Mesenchymal stem cell (in vitro differentiated cells and primary cell): ENCODE data around the gene CADM1.

Experiments
- DNase-seq: peaks from one replicate; pipeline ENCODE4 v3.0.0-alpha.2; 2013
- H2AFZ ChIP-seq: one replicate; pipeline ENCODE4 v1.6.1; 2013; ENCODE audit warnings: low read depth, mild to moderate bottlenecking, control low read depth, inconsistent platforms, low read length, moderate library complexity
- H2AK5ac ChIP-seq: 2 replicates; pipeline ENCODE4 v1.6.1; 2013; ENCODE audit warnings: low read length, moderate library complexity, mild to moderate bottlenecking, inconsistent platforms; ENCODE audit not compliant: severe bottlenecking
- H2BK120ac ChIP-seq: one replicate; pipeline ENCODE4 v1.6.1; 2013; ENCODE audit warnings: low read depth, mild to moderate bottlenecking, inconsistent platforms, low read length, moderate library complexity
- H2BK12ac ChIP-seq, 2 experiments: one replicate each; pipeline ENCODE4 v1.6.1; 2013; ENCODE audit warnings: inconsistent platforms in 2 of 2, low read length in 2 of 2, mild to moderate bottlenecking in 2 of 2, moderate library complexity in 2 of 2, control low read depth in 1 of 2
- H2BK15ac ChIP-seq: one replicate; pipeline ENCODE4 v1.6.1; 2013; ENCODE audit warnings: mild to moderate bottlenecking, low read depth, inconsistent platforms; ENCODE audit not compliant: poor library complexity, severe bottlenecking
- H2BK5ac ChIP-seq: 2 replicates; pipeline ENCODE4 v1.6.1; 2013; ENCODE audit warnings: low read depth, mild to moderate bottlenecking, low read length, control low read depth, inconsistent platforms; ENCODE audit not compliant: poor library complexity, severe bottlenecking
- H3K14ac ChIP-seq, 2 experiments: one replicate each; pipeline ENCODE4 v1.6.1; 2013; ENCODE audit warnings: inconsistent platforms in 2 of 2, low read length in 2 of 2, control low read depth in 1 of 2, mild to moderate bottlenecking in 1 of 2, moderate library complexity in 1 of 2
- H3K18ac ChIP-seq, 2 experiments: one replicate each; pipeline ENCODE4 v1.6.1; 2013; ENCODE audit warnings: inconsistent platforms in 2 of 2, low read length in 2 of 2, control low read depth in 1 of 2, low read depth in 1 of 2, mild to moderate bottlenecking in 1 of 2
- H3K23ac ChIP-seq, 2 experiments: one replicate each; pipeline ENCODE4 v1.6.1; 2013; ENCODE audit warnings: inconsistent platforms in 2 of 2, low read length in 2 of 2, mild to moderate bottlenecking in 2 of 2, moderate library complexity in 2 of 2, control low read depth in 1 of 2
- H3K27ac ChIP-seq: 2 replicates; pipeline ENCODE4 v1.5.1; 2013; ENCODE audit warnings: mild to moderate bottlenecking, moderate library complexity, low read length, control low read depth, inconsistent platforms; ENCODE audit not compliant: poor library complexity, severe bottlenecking
- H3K27me3 ChIP-seq, 2 experiments: 2 replicates each; pipeline versions ENCODE4 v1.6.1 to v1.7.0; 2013; ENCODE audit warnings: low read length in 2 of 2, mild to moderate bottlenecking in 2 of 2, moderate library complexity in 2 of 2, control low read depth in 1 of 2, inconsistent platforms in 1 of 2; ENCODE audit not compliant: control insufficient read depth in 1 of 2, insufficient read depth in 1 of 2
- H3K36me3 ChIP-seq, 2 experiments: 2 replicates each; pipeline versions ENCODE4 v1.6.1 to v1.7.0; 2013; ENCODE audit warnings: low read length in 2 of 2, control low read depth in 1 of 2, inconsistent platforms in 1 of 2, low read depth in 1 of 2, mild to moderate bottlenecking in 1 of 2; ENCODE audit not compliant: insufficient read depth in 2 of 2, control insufficient read depth in 1 of 2
- H3K4ac ChIP-seq, 2 experiments: one replicate each; pipeline ENCODE4 v1.6.1; 2013; ENCODE audit warnings: inconsistent platforms in 2 of 2, low read length in 2 of 2, mild to moderate bottlenecking in 2 of 2, moderate library complexity in 2 of 2, control low read depth in 1 of 2, low read depth in 1 of 2
- H3K4me1 ChIP-seq: 2 replicates; pipeline ENCODE4 v1.6.1; 2013; ENCODE audit warnings: low read depth, low read length, control low read depth; ENCODE audit not compliant: control insufficient read depth, insufficient read depth
- H3K4me2 ChIP-seq: 2 replicates; pipeline ENCODE4 v1.6.1; 2013; ENCODE audit warnings: low read length, mild to moderate bottlenecking, inconsistent platforms; ENCODE audit not compliant: poor library complexity, severe bottlenecking
- H3K4me3 ChIP-seq, 2 experiments: 2 replicates each; pipeline versions ENCODE4 v1.5.1 to v1.7.0; 2013; ENCODE audit warnings: low read length in 2 of 2, mild to moderate bottlenecking in 2 of 2, control low read depth in 1 of 2, low read depth in 1 of 2; ENCODE audit not compliant: insufficient read depth in 1 of 2
- H3K79me1 ChIP-seq: replicated peaks from 2 replicates; pipeline ENCODE4 v1.6.1; 2013; ENCODE audit warnings: mild to moderate bottlenecking, control low read depth, low read length, inconsistent platforms; ENCODE audit not compliant: poor library complexity, severe bottlenecking
- H3K9ac ChIP-seq: 2 replicates; pipeline ENCODE4 v1.7.0; 2013; ENCODE audit warnings: mild to moderate bottlenecking, low read length, moderate library complexity
- H3K9me3 ChIP-seq: 2 replicates; pipeline ENCODE4 v1.7.0; 2013; ENCODE audit warnings: mild to moderate bottlenecking, low read length; ENCODE audit not compliant: control insufficient read depth
- H4K8ac ChIP-seq: one replicate; pipeline ENCODE4 v1.6.1; 2013; ENCODE audit warnings: inconsistent platforms, mild to moderate bottlenecking, low read length, moderate library complexity
- H4K91ac ChIP-seq: one replicate; pipeline ENCODE4 v1.6.1; 2013; ENCODE audit warnings: mild to moderate bottlenecking, low read length, inconsistent platforms
- WGBS: methylation state at CpG from one replicate; pipeline ENCODE4 v1.1.7; 2013; ENCODE audit warnings: mixed read lengths; 5-methylcytosine and 5-hydroxymethylcytosine counted together

Gene CADM1

DNA sequence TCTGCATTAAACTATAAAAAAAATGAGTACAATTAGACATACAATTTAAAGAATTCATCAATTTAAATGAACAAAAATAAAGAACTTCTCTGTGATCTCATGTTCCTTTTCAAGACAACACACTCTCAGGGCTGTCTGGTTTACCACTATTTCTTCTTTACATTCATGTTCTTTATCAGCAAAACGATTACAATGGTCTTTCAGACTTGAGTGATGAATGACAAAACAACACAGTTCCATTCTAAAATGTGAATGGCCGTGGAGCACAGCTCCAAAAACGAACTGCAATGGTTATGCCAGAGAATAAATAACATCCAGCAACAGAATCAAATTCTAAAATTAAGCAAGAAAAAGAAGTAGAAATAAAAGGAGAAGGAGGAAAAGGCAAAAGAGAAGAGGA is 113.1 kb downstream of the CADM1 start:
- H3K27me3 ChIP-seq: peaks cover 0 to 3% of the 10 kb centered on the region in 2 experiments
- H3K4me2 ChIP-seq: no peak overlapping the region
- H3K4me3 ChIP-seq: no peak overlapping the region
- no peak overlapping the region for H2BK15ac ChIP-seq
- H3K79me1 ChIP-seq: peaks cover 14% of the 10 kb centered on the region
- H2AK5ac ChIP-seq: no peak overlapping the region
- no peaks in the 10 kb centered on the region for H3K9me3 ChIP-seq
- H2AFZ ChIP-seq: no peak overlapping the region
- H3K4ac ChIP-seq: no peak overlapping the region
- no peaks in the 10 kb centered on the region for H3K4me1 ChIP-seq
- no peaks in the 10 kb centered on the region for H3K36me3 ChIP-seq
- no peak overlapping the region for H3K27ac ChIP-seq
- no peak for DNase-seq
- 44% methylated on average over 3 of the region's 3 CpGs for WGBS
- no peak overlapping the region for H2BK12ac ChIP-seq
- no peak overlapping the region for H3K23ac ChIP-seq
- H4K8ac ChIP-seq: no peak overlapping the region
- H3K14ac ChIP-seq: no peak overlapping the region
- H2BK120ac ChIP-seq: no peak overlapping the region
- no peak overlapping the region for H3K9ac ChIP-seq
- no peak overlapping the region for H2BK5ac ChIP-seq
- no peak overlapping the region for H3K18ac ChIP-seq
- H4K91ac ChIP-seq: no peak overlapping the region

DNA sequence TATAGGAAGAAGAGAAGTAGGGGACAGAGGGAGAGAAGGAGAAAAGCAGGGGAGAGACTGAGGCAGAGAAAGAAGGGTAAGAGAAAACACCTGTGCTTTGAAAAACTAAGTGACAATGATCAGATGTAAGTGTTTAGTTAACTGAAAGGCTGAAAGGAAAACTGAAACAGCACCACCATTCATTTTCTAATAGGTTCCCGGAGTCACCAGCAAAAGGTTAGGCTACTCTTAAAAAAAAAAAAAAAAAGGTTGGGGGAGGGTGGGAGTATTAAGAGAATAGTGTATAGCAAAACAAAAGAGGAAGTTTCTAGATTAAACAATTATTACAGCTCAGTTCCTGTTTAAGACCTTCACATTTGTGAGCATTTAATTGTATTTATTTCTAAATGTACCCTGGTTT is 113.8 kb downstream of the CADM1 start:
- no peak overlapping the region for H2BK5ac ChIP-seq
- DNase-seq: no peak
- no peak overlapping the region for H3K4ac ChIP-seq
- H3K27me3 ChIP-seq: peaks cover 0 to 3% of the 10 kb centered on the region in 2 experiments
- H3K18ac ChIP-seq: no peak overlapping the region
- H3K4me2 ChIP-seq: no peak overlapping the region
- no peak overlapping the region for H2AFZ ChIP-seq
- H3K4me1 ChIP-seq: no peaks in the 10 kb centered on the region
- H3K79me1 ChIP-seq: peaks cover 13% of the 10 kb centered on the region
- no peak overlapping the region for H4K91ac ChIP-seq
- H3K9me3 ChIP-seq: no peaks in the 10 kb centered on the region
- no peak overlapping the region for H3K14ac ChIP-seq
- H2BK12ac ChIP-seq: no peak overlapping the region
- no peak overlapping the region for H3K9ac ChIP-seq
- no peak overlapping the region for H2AK5ac ChIP-seq
- no peak overlapping the region for H2BK120ac ChIP-seq
- no peak overlapping the region for H2BK15ac ChIP-seq
- WGBS: no CpG with 5 or more reads among the region's 1 CpG
- no peak overlapping the region for H3K4me3 ChIP-seq
- no peak overlapping the region for H4K8ac ChIP-seq
- no peak overlapping the region for H3K27ac ChIP-seq
- no peak overlapping the region for H3K23ac ChIP-seq
- H3K36me3 ChIP-seq: no peaks in the 10 kb centered on the region

DNA sequence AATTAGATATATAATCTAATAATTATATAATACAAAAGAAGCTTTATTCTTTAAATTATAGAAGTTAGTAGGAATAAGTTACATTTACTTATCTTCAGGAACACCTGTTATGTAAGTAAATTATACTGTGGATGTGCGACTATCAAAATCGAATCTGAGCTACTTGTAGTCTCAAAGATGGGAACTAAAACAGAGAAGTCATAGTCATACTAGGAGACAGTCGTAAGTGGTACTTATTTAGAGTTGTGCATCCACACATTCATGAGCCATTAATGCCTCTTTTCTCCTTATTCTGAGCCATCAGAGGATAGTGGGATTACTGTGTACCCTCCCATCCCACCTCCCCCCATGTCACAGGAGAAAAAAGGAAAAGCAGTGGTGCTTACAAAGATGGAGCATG is 114.4 kb downstream of the CADM1 start:
- Histone ChIP-seq H3K14ac (no peak overlapping the region), H3K9ac (no peak overlapping the region), H4K8ac (no peak overlapping the region), H3K4ac (no peak overlapping the region), H4K91ac (no peak overlapping the region), H3K18ac (no peak overlapping the region), H2BK15ac (no peak overlapping the region), H2AK5ac (no peak overlapping the region), H3K4me2 (no peak overlapping the region), H3K4me3 (no peak overlapping the region), H2AFZ (no peak overlapping the region), H3K27me3 (peaks cover 0 to 3% of the 10 kb centered on the region in 2 experiments), H3K9me3 (no peaks in the 10 kb centered on the region), H3K27ac (no peak overlapping the region), H2BK5ac (no peak overlapping the region), H2BK120ac (no peak overlapping the region), H2BK12ac (no peak overlapping the region), H3K36me3 (no peaks in the 10 kb centered on the region), H3K23ac (no peak overlapping the region), H3K79me1 (peaks cover 11% of the 10 kb centered on the region), H3K4me1 (no peaks in the 10 kb centered on the region)
- no CpG with 5 or more reads among the region's 3 CpGs for WGBS
- DNase-seq: no peak

DNA sequence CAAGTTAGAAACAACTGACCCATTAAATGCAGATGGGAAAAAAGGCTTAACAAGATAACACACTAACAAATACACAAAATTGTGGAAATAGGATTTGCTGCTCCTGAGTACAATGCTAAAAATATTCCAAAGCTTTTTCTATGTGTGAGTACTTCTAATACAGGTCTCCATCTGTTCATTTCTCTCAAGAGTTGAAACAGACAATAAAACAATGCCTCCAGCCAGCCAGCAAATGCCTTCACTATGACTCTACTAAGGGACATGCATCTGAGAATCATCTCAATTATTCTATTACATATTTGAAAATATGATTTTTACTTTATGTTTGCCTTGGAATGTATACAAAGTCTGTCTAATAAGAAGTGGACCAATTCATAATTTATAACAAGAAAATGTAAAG is 119.0 kb downstream of the CADM1 start:
- no peak overlapping the region for H2BK12ac ChIP-seq
- H3K27ac ChIP-seq: no peak overlapping the region
- no peaks in the 10 kb centered on the region for H3K9me3 ChIP-seq
- H3K23ac ChIP-seq: no peak overlapping the region
- H3K27me3 ChIP-seq: peaks cover 0 to 3% of the 10 kb centered on the region in 2 experiments
- peaks cover 12% of the 10 kb centered on the region for H3K79me1 ChIP-seq
- H2AFZ ChIP-seq: no peak overlapping the region
- no peaks in the 10 kb centered on the region for H3K4me1 ChIP-seq
- H2BK15ac ChIP-seq: no peak overlapping the region
- no peak overlapping the region for H2BK120ac ChIP-seq
- H3K4me3 ChIP-seq: no peak overlapping the region
- no peak overlapping the region for H3K4ac ChIP-seq
- H3K4me2 ChIP-seq: no peak overlapping the region
- no peak overlapping the region for H4K8ac ChIP-seq
- no peak overlapping the region for H3K9ac ChIP-seq
- no peak overlapping the region for H3K18ac ChIP-seq
- no peak overlapping the region for H2BK5ac ChIP-seq
- H3K14ac ChIP-seq: no peak overlapping the region
- DNase-seq: no peak
- H3K36me3 ChIP-seq: no peaks in the 10 kb centered on the region
- no peak overlapping the region for H2AK5ac ChIP-seq
- H4K91ac ChIP-seq: no peak overlapping the region
